Liver (tissue), 9 donors: ENCODE measurements around the gene ERGIC1. TPM values are rescaled to one million over a fixed set of nuclear protein-coding genes. Genes with fewer than 3 reads are reported as not detected.

ENCODE experiments used
- DNase-seq: peaks from one replicate; pipeline ENCODE4 v3.0.0-alpha.2; 2017; ENCODE audit warnings: low spot score
- H3K27ac ChIP-seq, 2 donors: one replicate each; pipeline ENCODE4 v1.7.0; 2013; ENCODE audit warnings: inconsistent platforms in 2 of 2, low read length in 2 of 2, control low read depth in 1 of 2, low read depth in 1 of 2, mild to moderate bottlenecking in 1 of 2
- H3K27me3 ChIP-seq, 4 donors: one replicate each; pipeline versions ENCODE4 v1.6.1 to v1.7.0; 2013; ENCODE audit warnings: low read length in 3 of 4, inconsistent platforms in 1 of 4, mild to moderate bottlenecking in 1 of 4, moderate library complexity in 1 of 4; ENCODE audit not compliant: control insufficient read depth in 4 of 4, insufficient read depth in 4 of 4
- H3K36me3 ChIP-seq, 4 donors: one replicate each; pipeline versions ENCODE4 v1.6.1 to v1.7.0; 2013; ENCODE audit warnings: low read length in 3 of 4, mild to moderate bottlenecking in 3 of 4, low read depth in 1 of 4, moderate library complexity in 1 of 4; ENCODE audit not compliant: control insufficient read depth in 4 of 4, insufficient read depth in 3 of 4
- H3K4me1 ChIP-seq, 4 donors: one replicate each; pipeline versions ENCODE4 v1.6.1 to v1.7.0; 2013; ENCODE audit warnings: low read length in 3 of 4, mild to moderate bottlenecking in 3 of 4, moderate library complexity in 1 of 4; ENCODE audit not compliant: control insufficient read depth in 4 of 4, insufficient read depth in 4 of 4
- H3K4me3 ChIP-seq, 3 donors: one replicate each; pipeline versions ENCODE4 v1.6.1 to v1.7.0; 2013; ENCODE audit warnings: low read length in 3 of 3, control low read depth in 1 of 3, low read depth in 1 of 3, mild to moderate bottlenecking in 1 of 3
- H3K9ac ChIP-seq, 2 donors: one replicate each; pipeline ENCODE4 v1.7.0; 2013; ENCODE audit warnings: low read length in 2 of 2, mild to moderate bottlenecking in 2 of 2, moderate library complexity in 2 of 2, control low read depth in 1 of 2, low read depth in 1 of 2
- H3K9me3 ChIP-seq, 4 donors: one replicate each; pipeline versions ENCODE4 v1.6.1 to v1.7.0; 2013; ENCODE audit warnings: low read length in 3 of 4; ENCODE audit not compliant: control insufficient read depth in 4 of 4
- ATF3 ChIP-seq: IDR thresholded peaks from 2 replicates; pipeline ENCODE4 v1.6.1; 2016; ENCODE audit warnings: antibody characterized with exemption
- EGR1 ChIP-seq, 2 donors: IDR thresholded peaks; 2 replicates each; pipeline ENCODE4 v1.6.1; 2016 to 2018; ENCODE audit warnings: antibody characterized with exemption in 2 of 2, low read depth in 2 of 2
- FOXA1 ChIP-seq: IDR thresholded peaks from 2 replicates; pipeline ENCODE4 v1.6.1; 2016; ENCODE audit warnings: antibody characterized with exemption
- FOXA2 ChIP-seq: IDR thresholded peaks from 2 replicates; pipeline ENCODE4 v1.6.1; 2016; ENCODE audit warnings: antibody characterized with exemption
- GABPA ChIP-seq, 2 donors: IDR thresholded peaks in 1 of 2; conservative IDR thresholded peaks in 1 of 2; 2 replicates each; pipeline ENCODE4 v1.6.1; 2016; ENCODE audit warnings: antibody characterized with exemption in 2 of 2, mild to moderate bottlenecking in 1 of 2, moderate library complexity in 1 of 2
- HNF4A ChIP-seq, 2 donors: conservative IDR thresholded peaks; 2 replicates each; pipeline ENCODE4 v1.6.1; 2016; ENCODE audit warnings: antibody characterized with exemption in 2 of 2, mild to moderate bottlenecking in 2 of 2
- HNF4G ChIP-seq: IDR thresholded peaks from 2 replicates; pipeline ENCODE4 v1.6.1; 2016; ENCODE audit warnings: antibody characterized with exemption
- JUND ChIP-seq, 2 donors: IDR thresholded peaks; 2 replicates each; pipeline ENCODE4 v1.6.1; 2016; ENCODE audit warnings: antibody characterized with exemption in 2 of 2
- MAX ChIP-seq: IDR thresholded peaks from 2 replicates; pipeline ENCODE4 v1.6.1; 2016; ENCODE audit warnings: antibody characterized with exemption
- NR2F2 ChIP-seq: IDR thresholded peaks from 2 replicates; pipeline ENCODE4 v1.6.1; 2016; ENCODE audit warnings: antibody characterized with exemption
- RAD21 ChIP-seq, 2 donors: IDR thresholded peaks; 2 replicates each; pipeline ENCODE4 v1.6.1; 2016; ENCODE audit warnings: antibody characterized with exemption in 2 of 2, mild to moderate bottlenecking in 2 of 2
- REST ChIP-seq: IDR thresholded peaks from 2 replicates; pipeline ENCODE4 v1.6.1; 2016; ENCODE audit warnings: antibody characterized with exemption, mild to moderate bottlenecking
- RXRA ChIP-seq, 2 donors: IDR thresholded peaks; 2 replicates each; pipeline ENCODE4 v1.6.1; 2017 to 2018; ENCODE audit warnings: antibody characterized with exemption in 2 of 2, mild to moderate bottlenecking in 1 of 2
- SP1 ChIP-seq: IDR thresholded peaks from 2 replicates; pipeline ENCODE4 v1.6.1; 2018; ENCODE audit warnings: antibody characterized with exemption, mild to moderate bottlenecking
- TAF1 ChIP-seq: conservative IDR thresholded peaks from 2 replicates; pipeline ENCODE4 v1.6.1; 2016; ENCODE audit warnings: antibody characterized with exemption, mild to moderate bottlenecking
- YY1 ChIP-seq: IDR thresholded peaks from 2 replicates; pipeline ENCODE4 v1.6.1; 2016; ENCODE audit warnings: antibody characterized with exemption, mild to moderate bottlenecking
- ZBTB33 ChIP-seq: IDR thresholded peaks from 2 replicates; pipeline ENCODE4 v1.6.1; 2016; ENCODE audit warnings: antibody characterized with exemption
- WGBS: extraction: QIAGEN DNeasy Blood & Tissue Kit; methylation state at CpG from one replicate; pipeline ENCODE4 v1.1.7; 2013; 5-methylcytosine and 5-hydroxymethylcytosine counted together
- polyA plus RNA-seq, 2 donors: library from polyadenylated mRNA; stranded (reverse) in 1 of 2; unstranded in 1 of 2; fragments of 200-250 nt in 1 of 2; fragments of >200 nt in 1 of 2; fragmentation: Nextera tagmentation in 1 of 2; extraction: Ambion mirVana in 1 of 2; gene quantifications; one replicate each; pipeline versions ENCODE4 v1.2.1 to v1.2.3, GENCODE V29; 2013 to 2015
- total RNA-seq, 2 donors: library from RNA; depleted of rRNA; stranded (reverse); fragments of >200 nt; gene quantifications; one replicate each; pipeline ENCODE4 v1.2.3, GENCODE V29; 2014
- TF ChIP-seq, protein P1 (sequence below): fragments of 150-350 bp; IDR thresholded peaks from 2 replicates; pipeline ENCODE4 v1.5.1; 2017; ENCODE audit warnings: improper control_type of control experiment, low read depth, low read length; ENCODE audit not compliant: missing input control
- donor health status: healthy.
- donor health status: healthy.
- donor health status: healthy.
- donor health status: healthy.
- donor health status: healthy.

Gene ERGIC1
- total and polyA plus RNA-seq, 4 donors: 45.4 to 155 (median 101) TPM

DNA sequence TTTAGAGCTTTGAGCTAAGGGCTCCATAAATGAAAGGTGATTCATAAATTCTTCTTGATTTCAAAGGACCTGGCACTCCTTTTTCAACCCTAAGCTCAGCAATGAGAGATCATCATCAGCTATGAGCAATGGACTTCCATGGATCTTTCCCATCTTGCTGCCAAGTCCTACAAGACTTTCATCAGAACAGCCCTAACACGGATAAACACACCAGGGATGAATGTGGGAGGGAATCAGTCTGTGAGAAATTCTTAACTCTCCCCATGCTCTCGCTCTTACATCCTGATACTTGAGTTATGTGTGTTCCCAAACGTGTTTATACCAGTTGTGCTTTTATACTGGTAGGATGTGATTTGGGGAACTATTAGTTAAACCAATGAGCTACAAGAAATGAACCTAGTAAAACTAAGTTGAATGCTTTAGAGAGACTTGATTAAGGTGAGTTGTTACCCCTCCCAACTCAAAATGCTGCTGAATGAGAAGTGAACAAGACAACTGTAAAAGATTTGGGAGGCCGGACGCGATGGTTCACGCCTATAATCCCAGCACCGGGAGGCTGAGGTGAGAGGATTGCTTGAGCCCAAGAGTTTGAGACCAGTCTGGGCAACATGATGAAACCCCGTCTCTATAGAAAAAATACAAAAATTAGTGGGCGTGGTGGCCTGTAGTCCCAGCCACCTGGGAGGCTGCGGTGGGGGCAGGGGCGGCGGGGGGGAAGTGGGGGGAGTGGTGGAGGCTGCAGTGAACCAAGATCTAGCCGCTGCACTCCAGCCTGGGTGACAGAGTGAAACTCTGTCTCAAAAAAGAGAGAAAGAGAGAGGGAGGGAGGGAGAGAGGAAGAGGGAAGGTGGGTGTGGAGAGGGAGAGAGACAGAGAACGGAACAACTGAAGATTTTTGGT is 120.0 kb downstream of the ERGIC1 start:
- no peak overlapping the region for H3K9ac ChIP-seq
- no peak for DNase-seq
- no peaks in the 10 kb centered on the region for H3K27me3 ChIP-seq
- no peak overlapping the region for H3K4me3 ChIP-seq
- 79% methylated on average over 15 of the region's 15 CpGs for WGBS
- peaks cover 6 to 23% (median 16%) of the 10 kb centered on the region in 4 donors for H3K36me3 ChIP-seq
- no peak overlapping the region for H3K27ac ChIP-seq
- TF ChIP-seq ZBTB33: no peak
- TF ChIP-seq FOXA1: no peak
- TF ChIP-seq RXRA (IDR thresholded peaks at IDR 0.05): no peak
- TF ChIP-seq JUND (IDR thresholded peaks at IDR 0.05): no peak
- TF ChIP-seq FOXA2: no peak
- TF ChIP-seq YY1: no peak
- TF ChIP-seq TAF1: no peak
- TF ChIP-seq SP1: no peak
- TF ChIP-seq, protein P1, sequence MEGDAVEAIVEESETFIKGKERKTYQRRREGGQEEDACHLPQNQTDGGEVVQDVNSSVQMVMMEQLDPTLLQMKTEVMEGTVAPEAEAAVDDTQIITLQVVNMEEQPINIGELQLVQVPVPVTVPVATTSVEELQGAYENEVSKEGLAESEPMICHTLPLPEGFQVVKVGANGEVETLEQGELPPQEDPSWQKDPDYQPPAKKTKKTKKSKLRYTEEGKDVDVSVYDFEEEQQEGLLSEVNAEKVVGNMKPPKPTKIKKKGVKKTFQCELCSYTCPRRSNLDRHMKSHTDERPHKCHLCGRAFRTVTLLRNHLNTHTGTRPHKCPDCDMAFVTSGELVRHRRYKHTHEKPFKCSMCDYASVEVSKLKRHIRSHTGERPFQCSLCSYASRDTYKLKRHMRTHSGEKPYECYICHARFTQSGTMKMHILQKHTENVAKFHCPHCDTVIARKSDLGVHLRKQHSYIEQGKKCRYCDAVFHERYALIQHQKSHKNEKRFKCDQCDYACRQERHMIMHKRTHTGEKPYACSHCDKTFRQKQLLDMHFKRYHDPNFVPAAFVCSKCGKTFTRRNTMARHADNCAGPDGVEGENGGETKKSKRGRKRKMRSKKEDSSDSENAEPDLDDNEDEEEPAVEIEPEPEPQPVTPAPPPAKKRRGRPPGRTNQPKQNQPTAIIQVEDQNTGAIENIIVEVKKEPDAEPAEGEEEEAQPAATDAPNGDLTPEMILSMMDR: no peak
- TF ChIP-seq ATF3: no peak
- TF ChIP-seq RAD21 (IDR thresholded peaks at IDR 0.05): no peak
- TF ChIP-seq HNF4A (conservative IDR thresholded peaks at IDR 0.05): no peak
- no peak for TF ChIP-seq GABPA (IDR thresholded peaks at IDR 0.05 in 1 of 2, conservative IDR thresholded peaks at IDR 0.05 in 1 of 2)
- TF ChIP-seq HNF4G: no peak
- no peak for TF ChIP-seq EGR1 (IDR thresholded peaks at IDR 0.05; ENCODE audit: low read depth in 2 of 2)
- no peak for TF ChIP-seq NR2F2
- no peak for TF ChIP-seq MAX
- TF ChIP-seq REST: no peak
- peaks cover 0 to 3% (median 0%) of the 10 kb centered on the region in 4 donors for H3K4me1 ChIP-seq
- no peaks in the 10 kb centered on the region for H3K9me3 ChIP-seq
